HepG2 (cell line): ENCODE measurements around the gene KCNMB2. TPM values are rescaled to one million over a fixed set of nuclear protein-coding genes. Genes with fewer than 3 reads are reported as not detected.

ENCODE experiments used
- ATAC-seq: fragments of 200-7000 bp; cut with Tn5 transposase; 3 replicates; pipeline ENCODE4 v1.9.1; 2020; ENCODE audit warnings: mild to moderate bottlenecking, moderate library complexity
- BruUV-seq: library from RNA; stranded (reverse); fragments of 400-500 nt; replicated peaks from 2 replicates; lab custom pipeline; 2021; lab: Mats Ljungman, UMichigan
- CTCF ChIA-PET: fragments of 300-600 bp; formaldehyde crosslinking; extraction: SDS; loops from one replicate; lab custom pipeline; 2021; ENCODE audit warnings: low total read pairs, inconsistent platforms, low intra/inter-chr PET ratio; lab: Yijun Ruan, JAX
- POLR2A ChIA-PET: fragments of 350-600 bp; sonication (Branson Sonifier 250); formaldehyde crosslinking; loops from one replicate; lab custom pipeline; 2020; ENCODE audit warnings: antibody characterized with exemption, inconsistent platforms; lab: Yijun Ruan, JAX
- DNase-seq: peaks from one replicate; pipeline ENCODE4 v3.0.0-alpha.2; 2015; ENCODE audit warnings: low spot score
- FAIRE-seq: peaks from 3 replicates; lab custom pipeline; 2011; peaks lifted over from hg19 to GRCh38; lab: Jason Lieb, UNC
- H2AFZ ChIP-seq: one replicate; pipeline ENCODE4 v1.6.1; 2011; ENCODE audit warnings: low read length, inconsistent platforms
- H3K27ac ChIP-seq: fragments of 300-600 bp; 3 replicates; pipeline ENCODE4 v1.8.0; 2011; ENCODE audit warnings: mixed run types, mild to moderate bottlenecking, mixed read lengths, low read length, inconsistent platforms; ENCODE audit not compliant: insufficient read depth; ENCODE audit errors: extremely low read length
- H3K27me3 ChIP-seq, 2 experiments: fragments of 200-600 bp in 1 of 2; 2 replicates in 1 of 2; 3 replicates in 1 of 2; pipeline versions ENCODE4 v1.6.0 to v1.8.0; 2011; ENCODE audit warnings: low read length in 2 of 2, mild to moderate bottlenecking in 2 of 2, moderate library complexity in 2 of 2, inconsistent platforms in 1 of 2; ENCODE audit not compliant: insufficient read depth in 2 of 2, control insufficient read depth in 1 of 2
- H3K36me3 ChIP-seq, 2 experiments: fragments of 200-600 bp in 1 of 2; replicated peaks in 1 of 2; 2 replicates in 1 of 2; 3 replicates in 1 of 2; pipeline versions ENCODE4 v1.5.1 to v1.8.0; 2011; ENCODE audit warnings: low read length in 2 of 2, inconsistent platforms in 1 of 2; ENCODE audit not compliant: insufficient read depth in 2 of 2, control insufficient read depth in 1 of 2
- H3K4me1 ChIP-seq: 2 replicates; pipeline ENCODE4 v1.5.1; 2012; ENCODE audit warnings: low read length, inconsistent platforms; ENCODE audit not compliant: insufficient read depth
- H3K4me2 ChIP-seq: 2 replicates; pipeline ENCODE4 v1.6.0; 2011; ENCODE audit warnings: low read depth, low read length, inconsistent platforms
- H3K4me3 ChIP-seq, 3 experiments: fragments of 200-600 bp in 1 of 3; sonication (generic), shearing (Covaris generic) in 1 of 3; replicated peaks in 1 of 3; 2 replicates each; pipeline ENCODE4 v1.5.1; 2011 to 2016; ENCODE audit warnings: low read length in 3 of 3, inconsistent platforms in 2 of 3, low read depth in 2 of 3, mild to moderate bottlenecking in 2 of 3, control low read depth in 1 of 3, mixed read lengths in 1 of 3; ENCODE audit not compliant: insufficient read depth in 1 of 3
- H3K79me2 ChIP-seq: one replicate; pipeline ENCODE4 v1.6.1; 2011; ENCODE audit warnings: low read length, inconsistent platforms; ENCODE audit not compliant: insufficient read depth
- H3K9ac ChIP-seq: 2 replicates; pipeline ENCODE4 v1.6.0; 2011; ENCODE audit warnings: mild to moderate bottlenecking, low read depth, low read length, inconsistent platforms; ENCODE audit not compliant: insufficient read depth
- H3K9me3 ChIP-seq: 2 replicates; pipeline ENCODE4 v1.5.1; 2012; ENCODE audit warnings: mild to moderate bottlenecking, low read length
- H4K20me1 ChIP-seq: 2 replicates; pipeline ENCODE4 v1.6.0; 2011; ENCODE audit warnings: inconsistent platforms, mild to moderate bottlenecking, low read length, moderate library complexity; ENCODE audit not compliant: insufficient read depth
- CENPT ChIP-seq: sonication (generic); formaldehyde crosslinking; IDR thresholded peaks from 2 replicates; pipeline ENCODE4 v1.8.0; 2022; ENCODE audit warnings: low read depth, mild to moderate bottlenecking, moderate library complexity, missing genetic modification reagents
- ESRRA ChIP-seq: sonication (generic); formaldehyde crosslinking; IDR thresholded peaks from 2 replicates; pipeline ENCODE4 v1.5.1; 2020; ENCODE audit warnings: mild to moderate bottlenecking, low read depth, missing genetic modification reagents
- ETS1 ChIP-seq: sonication (generic); formaldehyde crosslinking; IDR thresholded peaks from 2 replicates; pipeline ENCODE4 v1.4.0; 2020; ENCODE audit warnings: missing genetic modification reagents
- FUBP1 ChIP-seq: sonication (generic); formaldehyde crosslinking; IDR thresholded peaks from 2 replicates; pipeline ENCODE4 v1.5.1; 2020; ENCODE audit warnings: missing genetic modification reagents, mild to moderate bottlenecking, borderline replicate concordance
- KIAA2018 ChIP-seq: sonication (generic); formaldehyde crosslinking; IDR thresholded peaks from 2 replicates; pipeline ENCODE4 v1.5.0; 2020; ENCODE audit warnings: mild to moderate bottlenecking, missing genetic modification reagents, borderline replicate concordance
- NCOR1 ChIP-seq: fragments of 200-600 bp; sonication (generic); IDR thresholded peaks from 2 replicates; pipeline ENCODE4 v1.7.0; 2017; ENCODE audit warnings: antibody characterized with exemption, low read length, borderline replicate concordance
- SRF ChIP-seq: IDR thresholded peaks from 2 replicates; pipeline ENCODE4 v1.6.1; 2011; ENCODE audit warnings: mild to moderate bottlenecking, low read depth, low read length, moderate library complexity
- ZBTB44 ChIP-seq: sonication (generic); formaldehyde crosslinking; IDR thresholded peaks from 2 replicates; pipeline ENCODE4 v1.4.0; 2020; ENCODE audit warnings: missing genetic modification reagents
- ZNF468 ChIP-seq: sonication (generic); formaldehyde crosslinking; IDR thresholded peaks from 2 replicates; pipeline ENCODE4 v1.8.0; 2022; ENCODE audit warnings: mild to moderate bottlenecking, moderate library complexity, missing genetic modification reagents
- ZNF703 ChIP-seq: sonication (generic); formaldehyde crosslinking; IDR thresholded peaks from 2 replicates; pipeline ENCODE4 v1.5.1; 2020; ENCODE audit warnings: missing genetic modification reagents, mild to moderate bottlenecking, moderate library complexity, borderline replicate concordance
- WGBS: methylation state at CpG from one replicate; pipeline ENCODE4 v1.1.6; 2017; ENCODE audit warnings: low lambda C conversion rate; 5-methylcytosine and 5-hydroxymethylcytosine counted together
- in situ Hi-C: cut with HindIII; loops from 2 replicates; pipeline ENCODE4 v1.10.0; 2017; ENCODE audit warnings: low pct_unique_long_range_greater_than_20kb; ENCODE audit not compliant: extremely low pct_ligation_motif_present
- intact Hi-C: fragments of 100-400 bp; cut with micrococcal nuclease; formaldehyde crosslinking; loops from one replicate; pipeline ENCODE4 v1.10.0; 2022; ENCODE audit not compliant: unreplicated experiment
- polyA plus RNA-seq, 8 experiments: library from polyadenylated mRNA; depleted of rRNA in 3 of 8; stranded (reverse) in 7 of 8; unstranded in 1 of 8; fragments of >200 nt; fragmentation: Illumina TruSeq in 4 of 8; extraction: Trizol in 4 of 8; gene quantifications; 2 replicates each; pipeline versions ENCODE4 v1.2.1 to v1.2.3, GENCODE V29; 2011 to 2016; ENCODE audit warnings: low read depth in 4 of 8, missing spikeins in 1 of 8, mixed read lengths in 1 of 8; ENCODE audit not compliant: insufficient read depth in 1 of 8
- total RNA-seq, 5 experiments: library from RNA; depleted of rRNA; stranded (reverse); fragments of >200 nt; fragmentation: Illumina TruSeq; extraction: Trizol; gene quantifications; 2 replicates each; pipeline ENCODE4 v1.2.3, GENCODE V29; 2016; ENCODE audit warnings: low read depth in 1 of 5

The KCNMB2 gene
- total and polyA plus RNA-seq, 2 of the 13 experiments (the other 11 are each of a cell fraction or from before 2014, with no cell fraction given): not detected

- no peak for TF ChIP-seq ETS1 (CRISPR knock-in tag)
- TF ChIP-seq CENPT (CRISPR knock-in tag): no peak
Observed at GRCh38 chr3:178588628-178589027, 52.4 kb downstream of the KCNMB2 start (continued).

GRCh38 chr3:178593786-178594185 is 57.5 kb downstream of the KCNMB2 start:
- FAIRE-seq (no peak), ATAC-seq (no peak)

More at GRCh38 chr3:178593786-178594185, 57.5 kb downstream of the KCNMB2 start:
- H4K20me1 ChIP-seq: no peaks in the 10 kb centered on the region
- no peak overlapping the region for H3K4me2 ChIP-seq
- H3K9me3 ChIP-seq: no peaks in the 10 kb centered on the region
- H3K27ac ChIP-seq: no peak overlapping the region
- H2AFZ ChIP-seq: no peak overlapping the region
- CTCF ChIA-PET: no interaction called here
- no peak for DNase-seq
- no peaks in the 10 kb centered on the region for H3K79me2 ChIP-seq
- no peak for TF ChIP-seq NCOR1
- TF ChIP-seq ZNF468 (CRISPR knock-in tag): no peak
- TF ChIP-seq ZBTB44: no peak
- no peak for TF ChIP-seq KIAA2018 (CRISPR knock-in tag)
- no peak for TF ChIP-seq FUBP1 (CRISPR knock-in tag)
- TF ChIP-seq SRF: no peak
- no peak for TF ChIP-seq ZNF703 (CRISPR knock-in tag)
- no peak for TF ChIP-seq ESRRA (CRISPR knock-in tag)
- no peak overlapping the region for H3K9ac ChIP-seq
- no TSS peak for BruUV-seq
- no peak overlapping the region for H3K4me3 ChIP-seq
- no peaks in the 10 kb centered on the region for H3K36me3 ChIP-seq
- POLR2A ChIA-PET: no interaction called here
- in situ Hi-C loops (no loop called here), intact Hi-C loops (no loop called here)
- 0% methylated on average over 1 of the region's 1 CpG for WGBS
- no peaks in the 10 kb centered on the region for H3K27me3 ChIP-seq
- no peaks in the 10 kb centered on the region for H3K4me1 ChIP-seq
